Stimulated activated CD4-positive, alpha-beta T cell treated with anti-CD3 and anti-CD28 coated beads, Interleukin-1b, Interleukin-23, amount 100 ng/mL, for 24 hours (primary cell): ENCODE data around the gene PCDHA7.
"Not testable (repeated sequence)": the region's sequence is repeated elsewhere in the genome, so short reads cannot be mapped to it uniquely, and the experiment has no call there.

Experiments used
- DNase-seq, 4 experiments: peaks; one replicate each; pipeline ENCODE4 v3.0.0-alpha.2; 2020; ENCODE audit warnings: low read depth in 4 of 4, low spot score in 1 of 4

The PCDHA7 gene

DNA sequence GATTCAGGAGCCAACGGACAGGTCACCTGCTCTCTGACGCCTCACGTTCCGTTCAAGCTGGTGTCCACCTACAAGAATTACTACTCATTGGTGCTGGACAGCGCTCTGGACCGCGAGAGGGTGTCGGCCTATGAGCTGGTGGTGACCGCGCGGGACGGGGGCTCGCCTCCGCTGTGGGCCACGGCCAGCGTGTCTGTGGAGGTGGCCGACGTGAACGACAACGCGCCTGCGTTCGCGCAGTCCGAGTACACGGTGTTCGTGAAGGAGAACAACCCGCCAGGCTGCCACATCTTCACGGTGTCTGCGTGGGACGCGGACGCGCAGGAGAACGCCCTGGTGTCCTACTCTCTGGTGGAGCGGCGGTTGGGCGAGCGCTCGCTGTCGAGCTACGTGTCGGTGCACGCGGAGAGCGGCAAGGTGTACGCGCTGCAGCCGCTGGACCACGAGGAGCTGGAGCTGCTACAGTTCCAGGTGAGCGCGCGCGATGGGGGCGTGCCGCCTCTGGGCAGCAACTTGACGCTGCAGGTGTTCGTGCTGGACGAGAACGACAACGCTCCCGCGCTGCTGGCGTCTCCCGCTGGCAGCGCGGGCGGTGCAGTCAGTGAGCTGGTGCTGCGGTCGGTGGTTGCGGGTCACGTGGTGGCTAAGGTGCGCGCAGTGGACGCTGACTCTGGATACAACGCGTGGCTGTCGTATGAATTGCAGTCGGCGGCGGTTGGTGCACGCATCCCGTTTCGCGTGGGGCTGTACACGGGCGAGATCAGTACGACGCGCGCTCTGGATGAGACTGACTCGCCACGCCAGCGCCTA lies 23.3 kb downstream of the PCDHA7 start:
- DNase-seq = no peak

DNA sequence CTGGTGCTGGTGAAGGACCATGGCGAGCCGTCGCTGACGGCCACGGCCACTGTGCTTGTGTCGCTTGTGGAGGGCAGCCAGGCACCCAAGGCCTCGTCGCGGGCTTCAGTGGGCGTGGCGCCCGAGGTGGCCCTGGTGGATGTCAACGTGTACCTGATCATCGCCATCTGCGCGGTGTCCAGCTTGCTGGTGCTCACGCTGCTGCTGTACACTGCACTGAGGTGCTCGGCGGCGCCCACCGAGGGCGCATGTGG lies 23.8 kb downstream of the PCDHA7 start:
- DNase-seq = no peak

DNA sequence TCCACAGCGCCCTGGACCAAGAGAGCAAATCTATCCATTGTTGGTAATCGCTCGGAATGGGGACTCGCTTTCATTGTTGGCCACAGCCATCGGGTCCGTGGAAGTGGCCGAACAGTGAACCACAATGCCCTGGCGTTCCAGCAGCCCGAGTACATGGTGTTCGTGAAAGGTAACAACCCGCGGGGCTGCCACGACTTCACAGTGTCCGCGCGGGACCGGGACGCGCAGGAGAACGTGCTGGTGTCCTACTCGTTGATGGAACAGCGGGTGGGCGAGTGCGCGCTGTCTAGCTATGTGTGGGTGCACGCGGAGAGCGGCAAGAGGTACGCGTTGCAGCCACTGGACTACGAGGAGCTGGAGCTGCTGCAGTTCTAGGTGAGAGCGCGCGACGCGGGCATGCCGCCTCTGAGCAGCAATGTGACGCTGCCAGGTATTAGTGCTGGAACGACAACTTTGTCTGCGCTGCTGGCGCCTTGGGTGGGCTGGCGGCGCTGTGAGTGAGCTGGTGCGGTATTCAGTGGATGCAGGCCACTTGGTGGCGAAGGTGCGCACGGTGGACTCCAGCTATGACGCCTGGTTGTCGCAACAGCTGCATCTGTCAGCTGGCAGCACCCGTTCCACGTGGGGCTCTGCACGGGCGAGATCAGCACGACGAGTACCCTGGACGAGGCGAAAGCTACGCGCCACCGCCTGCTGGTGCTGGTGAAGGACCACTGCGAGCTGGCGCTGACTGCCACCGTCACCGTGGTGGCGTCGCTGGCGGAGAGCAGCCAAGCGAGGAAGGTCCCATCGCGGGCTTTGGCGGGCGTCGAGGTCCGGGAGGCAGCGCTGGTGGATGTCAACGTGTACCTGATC lies 28.6 kb downstream of the PCDHA7 start:
- no peak for DNase-seq

DNA sequence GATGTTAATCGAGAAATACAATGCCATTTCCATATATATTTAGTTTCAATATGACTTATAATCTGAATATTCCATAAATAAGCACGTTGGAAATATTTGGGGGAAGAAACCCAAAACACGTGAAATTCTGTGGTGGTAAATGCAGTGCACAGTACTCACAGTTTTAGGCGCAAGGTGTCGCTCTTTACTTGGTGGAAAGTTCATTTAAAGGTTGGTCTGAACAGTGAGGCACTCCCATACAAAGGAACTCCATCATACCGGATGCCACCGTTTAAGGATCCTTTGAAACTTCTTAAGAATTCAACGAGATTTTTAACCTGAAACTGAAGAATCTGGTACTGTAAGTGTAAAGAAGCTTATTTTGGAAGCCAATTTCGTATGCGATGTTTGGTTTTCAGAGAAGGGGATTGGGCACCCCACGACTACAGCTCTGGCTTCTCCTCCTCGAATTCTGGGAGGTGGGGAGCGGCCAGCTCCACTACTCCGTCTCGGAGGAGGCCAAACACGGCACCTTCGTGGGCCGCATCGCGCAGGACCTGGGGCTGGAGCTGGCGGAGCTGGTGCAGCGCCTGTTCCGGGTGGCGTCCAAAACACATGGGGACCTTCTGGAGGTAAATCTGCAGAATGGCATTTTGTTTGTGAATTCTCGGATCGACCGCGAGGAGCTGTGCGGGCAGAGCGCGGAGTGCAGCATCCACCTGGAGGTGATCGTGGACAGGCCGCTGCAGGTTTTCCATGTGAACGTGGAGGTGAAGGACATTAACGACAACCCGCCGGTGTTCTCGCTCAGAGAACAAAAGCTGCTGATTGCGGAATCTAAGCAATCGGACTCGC lies 34.9 kb downstream of the PCDHA7 start, which contains the start of gene PCDHA11:
TSS of gene PCDHA11 (plus strand) at position 237 of the 834 bp plus-strand sequence. CDS start at position 384, 147 bp downstream.
- DNase-seq = no peak

DNA sequence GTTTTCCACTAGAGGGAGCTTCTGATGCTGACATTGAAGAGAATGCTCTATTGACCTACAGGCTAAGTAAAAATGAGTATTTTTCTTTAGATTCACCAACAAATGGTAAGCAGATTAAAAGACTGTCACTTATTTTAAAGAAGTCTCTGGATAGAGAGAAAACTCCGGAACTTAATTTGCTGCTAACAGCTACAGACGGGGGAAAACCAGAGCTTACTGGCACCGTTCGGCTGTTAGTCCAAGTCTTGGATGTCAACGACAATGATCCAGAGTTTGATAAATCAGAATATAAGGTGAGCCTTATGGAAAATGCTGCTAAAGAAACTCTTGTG lies 35.5 kb downstream of the PCDHA7 start:
- DNase-seq = no peak

DNA sequence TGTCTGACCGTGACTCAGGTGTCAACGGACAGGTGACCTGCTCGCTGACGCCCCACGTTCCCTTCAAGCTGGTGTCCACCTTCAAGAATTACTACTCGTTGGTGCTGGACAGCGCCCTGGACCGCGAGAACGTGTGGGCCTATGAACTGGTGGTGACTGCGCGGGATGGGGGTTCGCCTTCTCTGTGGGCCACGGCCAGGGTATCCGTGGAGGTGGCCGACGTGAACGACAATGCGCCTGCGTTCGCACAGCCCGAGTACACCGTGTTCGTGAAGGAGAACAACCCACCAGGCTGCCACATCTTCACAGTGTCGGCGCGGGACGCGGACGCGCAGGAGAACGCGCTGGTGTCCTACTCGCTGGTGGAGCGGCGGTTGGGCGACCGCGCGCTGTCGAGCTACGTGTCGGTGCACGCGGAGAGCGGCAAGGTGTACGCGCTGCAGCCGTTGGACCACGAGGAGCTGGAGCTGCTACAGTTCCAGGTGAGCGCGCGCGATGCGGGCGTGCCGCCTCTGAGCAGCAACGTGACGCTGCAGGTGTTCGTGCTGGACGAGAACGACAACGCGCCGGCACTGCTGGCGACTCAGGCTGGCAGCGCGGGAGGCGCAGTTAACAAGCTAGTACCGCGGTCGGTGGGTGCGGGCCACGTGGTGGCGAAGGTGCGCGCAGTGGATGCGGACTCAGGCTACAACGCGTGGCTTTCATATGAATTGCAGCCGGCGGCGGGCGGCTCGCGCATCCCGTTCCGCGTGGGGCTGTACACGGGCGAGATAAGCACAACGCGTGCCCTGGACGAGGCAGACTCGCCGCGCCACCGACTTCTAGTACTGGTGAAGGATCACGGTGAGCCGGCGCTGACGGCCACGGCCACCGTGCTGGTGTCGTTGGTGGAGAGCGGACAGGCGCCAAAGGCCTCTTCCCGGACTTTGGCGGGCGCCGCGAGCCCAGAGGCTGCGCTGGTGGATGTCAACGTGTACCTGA lies 36.4 kb downstream of the PCDHA7 start:
- no peak for DNase-seq

DNA sequence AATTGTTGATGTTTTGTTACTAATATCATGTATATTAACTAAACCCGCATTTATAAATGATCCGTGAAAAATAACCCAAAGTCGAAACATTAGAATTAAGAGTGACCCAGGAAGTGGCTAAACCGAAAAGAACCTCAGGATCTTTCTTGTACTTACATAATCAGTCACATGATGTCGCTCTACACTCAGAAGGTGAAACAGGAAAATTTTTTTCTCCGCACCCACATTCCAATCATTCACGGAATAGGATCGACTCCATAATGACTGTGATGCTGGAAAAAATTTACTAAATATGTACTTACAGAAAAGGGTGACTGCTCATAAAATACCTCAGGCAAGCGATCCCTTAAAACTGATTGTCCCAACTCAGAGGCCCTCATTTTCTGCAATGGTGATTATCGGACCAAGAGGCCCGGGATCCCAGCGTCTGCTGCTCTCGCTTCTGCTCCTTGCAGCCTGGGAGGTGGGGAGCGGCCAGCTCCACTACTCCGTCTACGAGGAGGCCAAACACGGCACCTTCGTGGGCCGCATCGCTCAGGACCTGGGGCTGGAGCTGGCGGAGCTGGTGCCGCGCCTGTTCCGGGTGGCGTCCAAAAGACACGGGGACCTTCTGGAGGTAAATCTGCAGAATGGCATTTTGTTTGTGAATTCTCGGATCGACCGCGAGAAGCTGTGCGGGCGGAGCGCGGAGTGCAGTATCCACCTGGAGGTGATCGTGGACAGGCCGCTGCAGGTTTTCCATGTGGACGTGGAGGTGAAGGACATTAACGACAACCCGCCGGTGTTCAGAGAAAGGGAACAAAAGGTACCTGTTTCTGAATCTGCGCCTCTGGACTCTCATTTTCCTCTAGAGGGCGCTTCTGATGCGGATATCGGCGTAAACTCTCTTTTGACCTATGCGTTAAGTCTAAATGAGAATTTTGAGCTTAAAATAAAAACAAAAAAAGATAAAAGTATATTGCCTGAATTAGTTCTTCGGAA lies 41.3 kb downstream of the PCDHA7 start, which contains the start of gene PCDHA12:
TSS of gene PCDHA12 (plus strand) at position 224 of the 981 bp plus-strand sequence. CDS start at position 389, 165 bp downstream.
- DNase-seq = no peak

DNA sequence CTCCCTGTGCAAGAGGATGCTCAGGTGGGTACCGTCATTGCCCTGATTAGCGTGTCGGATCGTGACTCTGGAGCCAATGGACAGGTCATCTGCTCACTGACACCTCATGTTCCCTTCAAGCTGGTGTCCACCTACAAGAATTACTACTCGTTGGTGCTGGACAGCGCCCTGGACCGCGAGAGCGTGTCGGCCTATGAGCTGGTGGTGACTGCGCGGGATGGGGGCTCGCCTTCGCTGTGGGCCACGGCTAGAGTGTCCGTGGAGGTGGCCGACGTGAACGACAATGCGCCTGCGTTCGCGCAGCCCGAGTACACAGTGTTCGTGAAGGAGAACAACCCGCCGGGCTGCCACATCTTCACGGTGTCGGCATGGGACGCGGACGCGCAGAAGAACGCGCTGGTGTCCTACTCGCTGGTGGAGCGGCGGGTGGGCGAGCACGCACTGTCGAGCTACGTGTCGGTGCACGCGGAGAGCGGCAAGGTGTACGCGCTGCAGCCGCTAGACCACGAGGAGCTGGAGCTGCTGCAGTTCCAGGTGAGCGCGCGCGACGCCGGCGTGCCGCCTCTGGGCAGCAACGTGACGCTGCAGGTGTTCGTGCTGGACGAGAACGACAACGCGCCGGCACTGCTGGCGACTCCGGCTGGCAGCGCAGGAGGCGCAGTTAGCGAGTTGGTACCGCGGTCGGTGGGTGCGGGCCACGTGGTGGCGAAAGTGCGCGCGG lies 42.6 kb downstream of the PCDHA7 start:
- not testable (repeated sequence) for DNase-seq

DNA sequence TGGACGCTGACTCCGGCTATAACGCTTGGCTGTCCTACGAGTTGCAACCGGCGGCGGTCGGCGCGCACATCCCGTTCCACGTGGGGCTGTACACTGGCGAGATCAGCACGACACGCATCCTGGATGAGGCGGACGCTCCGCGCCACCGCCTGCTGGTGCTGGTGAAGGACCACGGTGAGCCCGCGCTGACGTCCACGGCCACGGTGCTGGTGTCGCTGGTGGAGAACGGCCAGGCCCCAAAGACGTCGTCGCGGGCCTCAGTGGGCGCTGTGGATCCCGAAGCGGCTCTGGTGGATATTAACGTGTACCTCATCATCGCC lies 43.2 kb downstream of the PCDHA7 start:
- DNase-seq = no peak

DNA sequence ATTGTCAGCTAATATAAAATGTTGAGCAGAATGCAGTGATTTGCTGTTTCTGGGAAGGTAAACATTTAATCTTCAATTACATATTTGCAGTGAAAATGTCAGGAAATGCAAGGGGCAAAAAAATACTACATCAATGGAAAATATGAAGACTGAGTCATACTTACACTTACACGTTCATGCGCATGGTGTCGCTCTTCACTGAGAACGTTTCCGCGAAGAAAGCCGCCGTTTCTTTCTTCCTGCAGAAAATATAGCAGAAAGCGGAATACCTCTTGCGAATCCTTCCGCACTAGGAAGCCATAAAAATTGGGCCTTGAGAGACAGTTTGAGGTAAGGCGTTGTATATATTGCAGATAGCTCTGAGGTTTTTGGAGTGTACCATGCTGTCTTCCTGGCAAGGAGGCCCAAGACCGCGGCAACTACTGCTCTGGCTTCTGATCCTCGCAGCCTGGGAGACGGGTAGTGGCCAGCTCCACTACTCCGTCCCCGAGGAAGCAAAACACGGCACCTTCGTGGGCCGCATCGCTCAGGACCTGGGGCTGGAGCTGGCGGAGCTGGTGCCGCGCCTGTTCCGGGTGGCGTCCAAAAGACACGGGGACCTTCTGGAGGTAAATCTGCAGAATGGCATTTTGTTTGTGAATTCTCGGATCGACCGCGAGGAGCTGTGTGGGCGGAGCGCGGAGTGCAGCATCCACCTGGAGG lies 48.0 kb downstream of the PCDHA7 start, which contains the start of gene PCDHA13:
TSS of gene PCDHA13 (plus strand) at position 236 of the 702 bp plus-strand sequence. CDS start at position 381, 145 bp downstream.
- no peak for DNase-seq

DNA sequence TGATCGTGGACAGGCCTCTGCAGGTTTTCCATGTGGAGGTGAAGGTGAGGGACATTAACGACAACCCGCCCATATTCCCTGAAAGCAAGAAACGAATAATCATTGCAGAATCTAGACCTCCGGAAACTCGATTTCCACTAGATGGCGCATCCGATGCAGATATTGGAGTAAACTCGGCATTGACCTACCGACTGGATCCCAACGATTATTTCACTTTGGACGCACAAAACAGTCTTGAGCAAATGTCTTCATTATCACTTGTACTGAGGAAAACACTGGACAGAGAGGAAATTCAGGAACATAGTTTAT lies 48.5 kb downstream of the PCDHA7 start:
- no peak for DNase-seq

DNA sequence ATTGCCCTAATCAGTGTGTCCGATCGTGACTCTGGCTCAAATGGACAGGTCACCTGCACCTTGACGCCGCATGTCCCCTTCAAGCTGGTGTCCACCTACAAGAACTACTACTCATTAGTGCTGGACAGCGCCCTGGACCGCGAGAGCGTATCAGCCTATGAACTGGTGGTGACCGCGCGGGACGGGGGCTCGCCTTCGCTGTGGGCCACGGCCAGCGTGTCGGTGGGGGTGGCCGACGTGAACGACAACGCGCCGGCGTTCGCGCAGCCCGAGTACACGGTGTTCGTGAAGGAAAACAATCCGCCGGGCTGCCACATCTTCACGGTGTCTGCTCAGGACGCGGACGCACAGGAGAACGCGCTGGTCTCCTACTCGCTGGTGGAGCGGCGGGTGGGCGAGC lies 49.3 kb downstream of the PCDHA7 start:
- DNase-seq = no peak

DNA sequence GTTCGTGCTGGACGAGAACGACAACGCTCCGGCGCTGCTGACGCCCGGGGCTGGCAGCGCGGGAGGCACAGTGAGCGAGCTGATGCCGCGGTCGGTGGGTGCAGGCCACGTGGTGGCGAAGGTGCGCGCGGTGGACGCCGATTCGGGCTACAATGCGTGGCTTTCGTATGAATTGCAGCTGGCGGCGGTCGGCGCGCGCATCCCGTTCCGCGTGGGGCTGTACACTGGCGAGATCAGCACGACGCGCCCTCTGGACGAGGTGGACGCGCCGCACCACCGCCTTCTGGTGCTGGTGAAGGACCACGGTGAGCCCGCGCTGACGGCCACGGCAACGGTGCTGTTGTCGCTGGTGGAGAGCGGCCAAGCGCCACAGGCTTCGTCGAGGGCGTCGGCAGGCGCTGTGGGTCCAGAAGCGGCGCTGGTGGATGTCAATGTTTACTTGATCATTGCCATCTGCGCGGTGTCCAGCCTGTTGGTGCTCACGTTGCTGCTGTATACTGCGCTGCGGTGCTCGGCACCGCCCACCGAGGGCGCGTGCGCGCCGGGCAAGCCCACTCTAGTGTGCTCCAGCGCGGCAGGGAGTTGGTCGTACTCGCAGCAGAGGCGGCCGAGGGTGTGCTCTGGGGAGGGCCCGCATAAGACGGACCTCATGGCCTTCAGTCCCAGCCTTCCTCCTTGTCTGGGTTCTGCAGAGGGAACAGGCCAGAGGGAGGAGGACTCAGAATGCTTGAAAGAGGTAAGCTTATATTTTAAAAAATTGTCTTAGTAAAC lies 50.0 kb downstream of the PCDHA7 start:
- DNase-seq = no peak
